GM23248 (cell line): ENCODE measurements around the gene UBN1. TPM values are rescaled to one million over a fixed set of nuclear protein-coding genes. Genes with fewer than 3 reads are reported as not detected.

Source experiments
- DNase-seq: peaks from one replicate; pipeline ENCODE4 v3.0.0-alpha.2; 2015
- H2AFZ ChIP-seq: fragments of 200-600 bp; sonication (generic); 2 replicates; pipeline ENCODE4 v1.6.1; 2016; ENCODE audit warnings: antibody characterized with exemption
- H3F3A ChIP-seq: fragments of 200-600 bp; sonication (generic); 2 replicates; pipeline ENCODE4 v1.6.1; 2016; ENCODE audit warnings: mild to moderate bottlenecking, antibody characterized with exemption, mixed run types; ENCODE audit not compliant: insufficient read depth
- H3K27ac ChIP-seq: fragments of 200-600 bp; sonication (generic); 2 replicates; pipeline ENCODE4 v1.5.1; 2016; ENCODE audit warnings: mild to moderate bottlenecking
- H3K27me3 ChIP-seq: fragments of 200-600 bp; sonication (generic); replicated peaks from 2 replicates; pipeline ENCODE4 v1.6.1; 2016; ENCODE audit warnings: mild to moderate bottlenecking; ENCODE audit not compliant: insufficient read depth
- H3K36me3 ChIP-seq: fragments of 200-600 bp; sonication (generic); 2 replicates; pipeline ENCODE4 v1.6.1; 2016; ENCODE audit warnings: low read depth, mild to moderate bottlenecking
- H3K4me1 ChIP-seq: fragments of 200-600 bp; sonication (generic); 2 replicates; pipeline ENCODE4 v1.6.1; 2016; ENCODE audit warnings: mild to moderate bottlenecking; ENCODE audit not compliant: insufficient read depth
- H3K4me2 ChIP-seq: fragments of 200-600 bp; sonication (generic); one replicate; pipeline ENCODE4 v1.6.1; 2016; ENCODE audit warnings: mild to moderate bottlenecking; ENCODE audit not compliant: unreplicated experiment
- H3K4me3 ChIP-seq: fragments of 200-600 bp; sonication (generic); 2 replicates; pipeline ENCODE4 v1.5.1; 2016; ENCODE audit warnings: mild to moderate bottlenecking
- H3K79me2 ChIP-seq: fragments of 200-600 bp; sonication (generic); 2 replicates; pipeline ENCODE4 v1.6.1; 2016; ENCODE audit warnings: mild to moderate bottlenecking; ENCODE audit not compliant: insufficient read depth
- H3K9ac ChIP-seq: fragments of 200-600 bp; sonication (generic); 2 replicates; pipeline ENCODE4 v1.6.1; 2016; ENCODE audit warnings: mild to moderate bottlenecking
- H3K9me2 ChIP-seq: fragments of 200-600 bp; sonication (generic); 2 replicates; pipeline ENCODE4 v1.6.1; 2016; ENCODE audit warnings: mixed run types, mild to moderate bottlenecking, moderate library complexity; ENCODE audit not compliant: insufficient read depth
- H3K9me3 ChIP-seq: fragments of 200-600 bp; sonication (generic); one replicate; pipeline ENCODE4 v1.6.1; 2017; ENCODE audit warnings: low read depth
- H4K20me1 ChIP-seq: fragments of 200-600 bp; sonication (generic); 2 replicates; pipeline ENCODE4 v1.6.0; 2016; ENCODE audit not compliant: insufficient read depth
- EZH2 ChIP-seq: fragments of 200-600 bp; sonication (generic); IDR thresholded peaks from 2 replicates; pipeline ENCODE4 v1.6.1; 2018; ENCODE audit warnings: antibody characterized with exemption, mild to moderate bottlenecking; ENCODE audit not compliant: insufficient read depth, poor library complexity, severe bottlenecking
- EZH2phosphoT487 ChIP-seq: fragments of 200-600 bp; sonication (generic); IDR thresholded peaks from 2 replicates; pipeline ENCODE4 v1.6.1; 2018; ENCODE audit warnings: antibody characterized with exemption, moderate library complexity, mild to moderate bottlenecking, low read depth; ENCODE audit not compliant: insufficient read depth
- WGBS, 2 experiments: methylation state at CpG; one replicate each; pipeline ENCODE4 v1.1.6; 2015 to 2017; ENCODE audit warnings: low lambda C conversion rate in 2 of 2, low coverage in 1 of 2; ENCODE audit errors: missing lambda C conversion rate in 2 of 2; 5-methylcytosine and 5-hydroxymethylcytosine counted together
- in situ Hi-C: fragments of 300-500 bp; cut with MboI; formaldehyde crosslinking; loops from 2 replicates; pipeline ENCODE4 v1.15.0; 2020
- polyA plus RNA-seq: library from polyadenylated mRNA; unstranded; fragments of >200 nt; fragmentation: Nextera tagmentation; extraction: Ambion mirVana; gene quantifications from 2 replicates; pipeline ENCODE4 v1.2.1, GENCODE V29; 2016
- total RNA-seq: library from RNA; depleted of rRNA; stranded (reverse); fragments of >200 nt; shearing (Covaris generic); gene quantifications from 2 replicates; pipeline ENCODE4 v1.2.3, GENCODE V29; 2014

UBN1 gene
- total and polyA plus RNA-seq, 2 experiments from 2014 or later = 9.9 to 16.4 TPM

GRCh38 chr16:4876646-4877379, 29.5 kb downstream of the UBN1 start:
- Histone ChIP-seq H3K4me3 (no peak overlapping the region), H3K4me1 (peaks cover under 1% of the 10 kb centered on the region; the same call in 1 of the 2 replicates), H3K9ac (no peak overlapping the region), H2AFZ (no peak overlapping the region), H3K4me2 (no peak overlapping the region), H3K36me3 (peaks cover 34% of the 10 kb centered on the region), H3K79me2 (no peaks in the 10 kb centered on the region), H4K20me1 (no peaks in the 10 kb centered on the region), H3K27me3 (no peaks in the 10 kb centered on the region), H3K27ac (no peak overlapping the region), H3K9me2 (no peaks in the 10 kb centered on the region), H3K9me3 (no peaks in the 10 kb centered on the region), H3F3A (peaks cover 2% of the 10 kb centered on the region)
- WGBS, 2 experiments = 87 to 92% methylated on average over 11 of the region's 11 CpGs
- TF ChIP-seq EZH2 = no peak
- no peak for TF ChIP-seq EZH2phosphoT487
- in situ Hi-C loops = no loop called here
- no peak for DNase-seq

GRCh38 chr16:4877380-4877685, 30.1 kb downstream of the UBN1 start:
- TF ChIP-seq EZH2 = no peak
- TF ChIP-seq EZH2phosphoT487 = no peak

GRCh38 chr16:4879049-4879448, 31.8 kb downstream of the UBN1 start:
- no peak for TF ChIP-seq EZH2phosphoT487
- TF ChIP-seq EZH2 = no peak
- Histone ChIP-seq H3K9me2 (no peaks in the 10 kb centered on the region), H3K9ac (no peak overlapping the region), H3K4me3 (no peak overlapping the region), H4K20me1 (no peaks in the 10 kb centered on the region), H3K27me3 (no peaks in the 10 kb centered on the region), H3K79me2 (no peaks in the 10 kb centered on the region), H3K36me3 (peaks cover 31% of the 10 kb centered on the region), H2AFZ (no peak overlapping the region), H3K27ac (no peak overlapping the region), H3K4me2 (no peak overlapping the region), H3K4me1 (peaks cover 8% of the 10 kb centered on the region; the same call in 1 of the 2 replicates), H3F3A (peaks cover 14% of the 10 kb centered on the region), H3K9me3 (no peaks in the 10 kb centered on the region)
- in situ Hi-C loops = no loop called here
- DNase-seq = peak; percentile 60
- WGBS, 2 experiments = 24 to 34% methylated on average over 4 of the region's 4 CpGs

More at GRCh38 chr16:4877380-4877685, 30.1 kb downstream of the UBN1 start:
- H3K27ac ChIP-seq = no peak overlapping the region
- no peaks in the 10 kb centered on the region for H3K27me3 ChIP-seq
- WGBS, 2 experiments = 89 to 94% methylated on average over 14 of the region's 14 CpGs
- peaks cover 7% of the 10 kb centered on the region for H3F3A ChIP-seq
- no peak overlapping the region for H3K4me2 ChIP-seq
- no peak for DNase-seq
- no peaks in the 10 kb centered on the region for H4K20me1 ChIP-seq
- no peaks in the 10 kb centered on the region for H3K79me2 ChIP-seq
- H3K9ac ChIP-seq = no peak overlapping the region
- in situ Hi-C loops = no loop called here
- peaks cover 36% of the 10 kb centered on the region for H3K36me3 ChIP-seq
- H3K9me2 ChIP-seq = no peaks in the 10 kb centered on the region
- H3K4me3 ChIP-seq = no peak overlapping the region
- H3K4me1 ChIP-seq = peaks cover 5% of the 10 kb centered on the region; the same call in 1 of the 2 replicates
- H3K9me3 ChIP-seq = no peaks in the 10 kb centered on the region
- H2AFZ ChIP-seq = no peak overlapping the region

GRCh38 chr16:4880006-4880580, 32.8 kb downstream of the UBN1 start:
- Histone ChIP-seq H3K27me3 (no peaks in the 10 kb centered on the region), H3F3A (peaks cover 14% of the 10 kb centered on the region), H3K4me1 (peaks cover 8% of the 10 kb centered on the region; the same call in 1 of the 2 replicates), H3K4me2 (no peak overlapping the region), H3K36me3 (peaks cover 31% of the 10 kb centered on the region), H3K79me2 (no peaks in the 10 kb centered on the region), H3K9me2 (no peaks in the 10 kb centered on the region), H4K20me1 (no peaks in the 10 kb centered on the region), H3K9me3 (no peaks in the 10 kb centered on the region), H3K4me3 (no peak overlapping the region), H2AFZ (no peak overlapping the region), H3K9ac (no peak overlapping the region), H3K27ac (no peak overlapping the region)
- no peak for DNase-seq
- WGBS, 2 experiments = 93 to 95% methylated on average over 17 of the region's 17 CpGs
- TF ChIP-seq EZH2phosphoT487 = no peak
- no peak for TF ChIP-seq EZH2
- in situ Hi-C loops = no loop called here
